ENCODE results near the gene EIF4A2. TPM values are rescaled to one million over a fixed set of nuclear protein-coding genes. Genes with fewer than 3 reads are reported as not detected.

The EIF4A2 gene
- total and polyA plus RNA-seq, 12 donors = 231 to 476 (median 426) TPM

DNA sequence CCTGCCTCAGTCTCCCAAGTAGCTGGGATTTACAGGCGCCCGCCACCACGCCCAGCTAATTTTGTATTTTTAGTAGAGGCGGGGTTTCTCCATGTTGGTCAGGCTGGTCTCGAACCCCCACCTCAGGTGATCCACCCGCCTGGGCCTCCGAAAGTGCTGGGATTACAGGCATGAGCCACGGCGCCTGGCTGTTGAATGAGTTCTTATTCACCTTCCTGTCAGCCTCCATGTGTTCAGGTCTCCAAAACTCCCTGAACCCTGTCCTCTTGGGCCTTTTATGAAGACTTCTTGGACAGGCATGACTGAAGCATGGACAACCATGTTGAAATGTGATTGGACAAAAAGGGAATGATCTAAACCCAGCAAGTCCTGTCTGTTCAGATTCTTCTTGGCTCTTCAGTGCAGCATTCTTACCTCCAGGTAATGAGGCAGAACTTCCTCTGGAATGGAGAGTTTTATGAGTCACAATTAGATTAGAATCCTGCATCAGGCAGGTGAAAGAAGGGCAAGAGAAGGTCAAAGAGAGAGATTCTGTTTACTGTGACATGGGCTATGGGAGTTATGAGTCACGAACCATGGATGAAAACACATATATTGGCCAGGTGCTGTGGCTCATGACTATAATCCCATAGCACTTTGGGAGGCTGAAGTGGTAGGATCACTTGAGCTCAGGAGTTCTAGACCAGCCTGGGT, 23.1 kb upstream of the EIF4A2 start:
- peaks cover 0 to 7% (median 2%) of the 10 kb centered on the region in 7 donors for H3K27me3 ChIP-seq
- intact Hi-C loops (cut with DNase I) = no loop called here
- 94 to 97% methylated on average over 10 of the region's 10 CpGs for WGBS, 2 donors
- H3K36me3 ChIP-seq = no peaks in the 10 kb centered on the region
- H3K4me3 ChIP-seq = no peak overlapping the region
- no peaks in the 10 kb centered on the region for H3K9me3 ChIP-seq
- no peak for ATAC-seq
- DNase-seq = no peak
- H3K4me1 ChIP-seq = no peaks in the 10 kb centered on the region
- TF ChIP-seq, protein P1, sequence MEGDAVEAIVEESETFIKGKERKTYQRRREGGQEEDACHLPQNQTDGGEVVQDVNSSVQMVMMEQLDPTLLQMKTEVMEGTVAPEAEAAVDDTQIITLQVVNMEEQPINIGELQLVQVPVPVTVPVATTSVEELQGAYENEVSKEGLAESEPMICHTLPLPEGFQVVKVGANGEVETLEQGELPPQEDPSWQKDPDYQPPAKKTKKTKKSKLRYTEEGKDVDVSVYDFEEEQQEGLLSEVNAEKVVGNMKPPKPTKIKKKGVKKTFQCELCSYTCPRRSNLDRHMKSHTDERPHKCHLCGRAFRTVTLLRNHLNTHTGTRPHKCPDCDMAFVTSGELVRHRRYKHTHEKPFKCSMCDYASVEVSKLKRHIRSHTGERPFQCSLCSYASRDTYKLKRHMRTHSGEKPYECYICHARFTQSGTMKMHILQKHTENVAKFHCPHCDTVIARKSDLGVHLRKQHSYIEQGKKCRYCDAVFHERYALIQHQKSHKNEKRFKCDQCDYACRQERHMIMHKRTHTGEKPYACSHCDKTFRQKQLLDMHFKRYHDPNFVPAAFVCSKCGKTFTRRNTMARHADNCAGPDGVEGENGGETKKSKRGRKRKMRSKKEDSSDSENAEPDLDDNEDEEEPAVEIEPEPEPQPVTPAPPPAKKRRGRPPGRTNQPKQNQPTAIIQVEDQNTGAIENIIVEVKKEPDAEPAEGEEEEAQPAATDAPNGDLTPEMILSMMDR (IDR thresholded peaks at IDR 0.05) = no peak
- no peak overlapping the region for H3K27ac ChIP-seq

DNA sequence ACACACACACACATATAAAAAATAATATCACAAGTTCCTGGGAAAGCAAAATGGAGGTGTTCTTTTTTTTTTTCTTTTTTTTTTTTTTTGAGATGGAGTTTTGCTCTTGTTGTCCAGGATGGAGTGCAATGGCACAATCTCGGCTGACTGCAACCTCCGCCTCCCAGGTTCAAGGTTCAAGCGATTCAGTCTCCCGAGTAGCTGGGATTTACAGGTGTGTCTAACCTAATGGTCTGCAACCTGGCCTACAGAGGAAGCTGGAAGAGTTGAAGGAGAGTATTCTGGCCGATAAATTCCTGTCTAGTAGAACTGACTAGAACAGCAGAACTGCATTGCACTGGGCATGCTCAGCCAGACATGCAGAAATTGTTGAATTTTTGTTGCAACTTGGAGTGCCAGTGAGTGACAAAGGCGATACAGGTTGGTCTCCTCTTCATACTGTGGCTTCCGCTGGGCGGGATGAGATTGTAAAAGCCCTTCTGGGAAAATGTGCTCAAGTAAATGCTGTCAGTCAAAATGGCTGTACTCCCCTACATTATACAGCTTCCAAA, 22.4 kb upstream of the EIF4A2 start:
- DNase-seq (no peak), ATAC-seq (no peak)
- H3K9me3 ChIP-seq = no peaks in the 10 kb centered on the region
- WGBS, 2 donors = 91 to 96% methylated on average over 8 of the region's 8 CpGs
- peaks cover 0 to 7% (median 2%) of the 10 kb centered on the region in 7 donors for H3K27me3 ChIP-seq
- H3K4me3 ChIP-seq = no peak overlapping the region
- no peaks in the 10 kb centered on the region for H3K36me3 ChIP-seq
- H3K4me1 ChIP-seq = no peaks in the 10 kb centered on the region
- no peak overlapping the region for H3K27ac ChIP-seq
- TF ChIP-seq, protein P1 (IDR thresholded peaks at IDR 0.05) = no peak
- intact Hi-C loops (cut with DNase I) = no loop called here

DNA sequence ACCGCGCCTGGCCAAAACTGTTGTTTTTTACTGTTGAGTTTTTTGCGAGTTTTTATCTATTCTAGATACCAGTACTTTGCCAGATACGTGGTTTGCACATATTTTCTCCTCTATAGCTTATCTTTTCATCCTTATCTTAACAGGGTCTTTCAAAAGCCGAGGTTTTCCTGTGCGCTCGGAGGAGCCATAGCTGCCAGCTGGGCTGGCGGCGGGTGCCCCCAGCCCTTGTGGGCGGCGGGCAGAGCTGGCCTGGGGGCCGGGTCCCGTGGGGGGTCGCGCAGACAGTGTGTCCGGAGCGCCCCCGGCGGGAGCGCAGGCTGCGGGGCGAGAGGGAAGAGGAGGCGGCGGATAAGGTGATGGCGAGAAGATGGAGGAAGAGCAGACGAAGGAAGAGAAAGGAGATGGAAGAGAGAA, 11.1 kb upstream of the EIF4A2 start:
- Histone ChIP-seq H3K27me3 (no peaks in the 10 kb centered on the region), H3K9me3 (no peaks in the 10 kb centered on the region), H3K36me3 (no peaks in the 10 kb centered on the region), H3K4me3 (peak overlapping the region; percentile 32 to 70 (median 51)), H3K4me1 (peaks cover 0 to 17% (median 7%) of the 10 kb centered on the region in 9 donors), H3K27ac (peak overlapping the region in 5 of 10 donors; percentile 6 to 87 (median 32))
- no peak for DNase-seq
- 7 to 12% methylated on average over 26 of the region's 26 CpGs for WGBS, 2 donors
- intact Hi-C loops (cut with DNase I) = no loop called here
- TF ChIP-seq, protein P1 (IDR thresholded peaks at IDR 0.05) = no peak
- ATAC-seq = peak; percentile 20 to 58 (median 37)

DNA sequence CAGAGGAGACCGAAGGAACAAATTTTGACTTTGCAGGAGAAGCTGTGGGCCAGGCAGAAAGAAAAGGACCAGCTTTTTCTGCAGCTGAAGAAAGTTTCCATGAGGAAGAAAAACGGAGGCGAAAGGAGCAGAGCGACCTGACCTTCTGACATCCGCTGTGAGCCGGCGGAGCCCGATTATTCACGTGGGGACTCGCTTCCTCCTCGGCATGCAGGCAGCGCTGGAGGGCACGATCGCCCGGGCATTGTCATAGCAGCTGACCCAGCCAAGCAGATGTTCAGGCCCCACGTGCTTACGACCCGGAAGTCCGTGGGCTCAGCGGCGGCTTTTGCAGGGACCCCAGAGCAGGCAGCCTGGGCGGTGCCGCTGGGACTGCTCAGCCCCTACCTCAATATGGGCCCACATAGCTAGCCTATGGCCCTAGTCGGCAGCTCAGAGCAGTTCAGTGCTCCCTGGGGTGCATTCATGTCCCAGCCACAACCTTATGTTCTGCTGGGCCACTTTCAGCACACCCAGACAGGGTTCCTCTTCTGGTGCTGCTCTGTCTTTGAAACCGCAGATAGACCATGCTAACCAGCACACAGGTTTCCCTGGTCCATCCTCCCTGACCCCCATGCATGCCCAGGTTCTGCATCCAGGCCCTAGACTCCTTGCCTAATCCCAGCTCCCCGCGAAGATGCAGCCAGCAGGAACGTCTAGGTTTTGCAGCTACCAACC, 10.5 kb upstream of the EIF4A2 start:
- no peaks in the 10 kb centered on the region for H3K27me3 ChIP-seq
- peak; percentile 80 to 93 (median 86) for ATAC-seq
- peaks cover 0 to 17% (median 7%) of the 10 kb centered on the region in 9 donors for H3K4me1 ChIP-seq
- peak; percentile 57 to 70 for DNase-seq
- peak overlapping the region in 6 of 10 donors; percentile 6 to 87 (median 27) for H3K27ac ChIP-seq
- WGBS, 2 donors = 17 to 28% methylated on average over 28 of the region's 28 CpGs
- peak overlapping the region; percentile 32 to 70 (median 51) for H3K4me3 ChIP-seq
- intact Hi-C loops (cut with DNase I) = no loop called here
- TF ChIP-seq, protein P1 (IDR thresholded peaks at IDR 0.05) = no peak
- no peaks in the 10 kb centered on the region for H3K9me3 ChIP-seq
- no peaks in the 10 kb centered on the region for H3K36me3 ChIP-seq

Measured in heart right ventricle (tissue), 16 donors.